BE2C (cell line): ENCODE data around the gene XBP1. TPM values are rescaled to one million over a fixed set of nuclear protein-coding genes. Genes with fewer than 3 reads are reported as not detected.
A peak's percentile ranks its signal among the peaks of the same experiment; 100 is the strongest.
"Not testable (repeated sequence)": the region's sequence is repeated elsewhere in the genome, so short reads cannot be mapped to it uniquely, and the experiment has no call there.

Experiments used
- DNase-seq: peaks from one replicate; pipeline ENCODE4 v3.0.0-alpha.2; 2020
- H3K27me3 ChIP-seq: fragments of 250-450 bp; sonication (Bioruptor Pico); 2 replicates; pipeline ENCODE4 v1.5.1; 2020; ENCODE audit warnings: mild to moderate bottlenecking
- H3K36me3 ChIP-seq: fragments of 250-450 bp; sonication (Bioruptor Pico); 2 replicates; pipeline ENCODE4 v1.5.1; 2020; ENCODE audit warnings: mild to moderate bottlenecking
- H3K4me1 ChIP-seq: fragments of 250-450 bp; sonication (Bioruptor Pico); 2 replicates; pipeline ENCODE4 v1.5.1; 2020
- H3K4me3 ChIP-seq: 2 replicates; pipeline ENCODE4 v1.5.1; 2011; ENCODE audit warnings: low read depth, low read length
- H3K9me3 ChIP-seq: fragments of 250-450 bp; sonication (Bioruptor Pico); 2 replicates; pipeline ENCODE4 v1.5.1; 2020
- CTCF ChIP-seq: IDR thresholded peaks from 2 replicates; pipeline ENCODE4 v1.5.1; 2012; ENCODE audit warnings: mild to moderate bottlenecking, low read depth, low read length
- polyA plus RNA-seq: library from polyadenylated mRNA; unstranded; fragments of >200 nt; gene quantifications from one replicate; pipeline ENCODE4 v1.2.1, GENCODE V29; 2012; ENCODE audit warnings: low read depth, missing spikeins; ENCODE audit not compliant: insufficient read length, insufficient read depth

The XBP1 gene
- polyA plus RNA-seq: 136 TPM

GRCh38 chr22:28800308-28801041 is at the start of gene XBP1:
Gene XBP1 (minus strand): TSS chr22:28800569.
- DNase-seq: peak; percentile 96
- no peaks in the 10 kb centered on the region for H3K27me3 ChIP-seq
- peak within 1 kb of the TSS; percentile 100 for H3K4me3 ChIP-seq
- TF ChIP-seq CTCF: no peak
- no peaks in the 10 kb centered on the region for H3K4me1 ChIP-seq
- no peaks in the 10 kb centered on the region for H3K9me3 ChIP-seq
- H3K36me3 ChIP-seq: peaks cover 35% of the 10 kb centered on the region

- TF ChIP-seq CTCF: no peak
- Histone ChIP-seq H3K4me1 (no peaks in the 10 kb centered on the region), H3K36me3 (no peaks in the 10 kb centered on the region), H3K4me3 (no peak overlapping the region), H3K9me3 (no peaks in the 10 kb centered on the region; the same call in 1 of the 2 replicates), H3K27me3 (no peaks in the 10 kb centered on the region)
- DNase-seq: no peak
Measured at GRCh38 chr22:28846994-28847393, 46.6 kb upstream of the XBP1 start.

GRCh38 chr22:28844277-28844676 is 43.9 kb upstream of the XBP1 start:
- H3K9me3 ChIP-seq, DNase-seq, H3K27me3 ChIP-seq, H3K36me3 ChIP-seq, H3K4me3 ChIP-seq, H3K4me1 ChIP-seq: not testable (repeated sequence)

GRCh38 chr22:28843633-28844032 is 43.3 kb upstream of the XBP1 start:
- no peaks in the 10 kb centered on the region for H3K27me3 ChIP-seq
- H3K9me3 ChIP-seq: no peaks in the 10 kb centered on the region; the same call in 1 of the 2 replicates
- H3K4me1 ChIP-seq: no peaks in the 10 kb centered on the region
- H3K36me3 ChIP-seq: no peaks in the 10 kb centered on the region
- no peak for TF ChIP-seq CTCF
- H3K4me3 ChIP-seq: no peak overlapping the region
- DNase-seq: no peak

GRCh38 chr22:28841111-28841510 is 40.7 kb upstream of the XBP1 start:
- H3K4me1 ChIP-seq: no peaks in the 10 kb centered on the region
- no peak for DNase-seq
- H3K4me3 ChIP-seq: no peak overlapping the region
- H3K27me3 ChIP-seq: no peaks in the 10 kb centered on the region
- H3K9me3 ChIP-seq: no peaks in the 10 kb centered on the region; the same call in 1 of the 2 replicates
- TF ChIP-seq CTCF: no peak
- H3K36me3 ChIP-seq: no peaks in the 10 kb centered on the region

- Histone ChIP-seq H3K4me3 (no peak overlapping the region), H3K9me3 (no peaks in the 10 kb centered on the region), H3K36me3 (no peaks in the 10 kb centered on the region), H3K4me1 (no peaks in the 10 kb centered on the region), H3K27me3 (no peaks in the 10 kb centered on the region)
- TF ChIP-seq CTCF: no peak
- DNase-seq: no peak
Measured at GRCh38 chr22:28838971-28839370, 38.6 kb upstream of the XBP1 start.
